ENCODE measurements around the gene DENND1B. TPM values are rescaled to one million over a fixed set of nuclear protein-coding genes. Genes with fewer than 3 reads are reported as not detected.

The DENND1B gene
- total and polyA plus RNA-seq, 2 experiments from 2014 or later = 9.2 to 21.3 TPM

DNA sequence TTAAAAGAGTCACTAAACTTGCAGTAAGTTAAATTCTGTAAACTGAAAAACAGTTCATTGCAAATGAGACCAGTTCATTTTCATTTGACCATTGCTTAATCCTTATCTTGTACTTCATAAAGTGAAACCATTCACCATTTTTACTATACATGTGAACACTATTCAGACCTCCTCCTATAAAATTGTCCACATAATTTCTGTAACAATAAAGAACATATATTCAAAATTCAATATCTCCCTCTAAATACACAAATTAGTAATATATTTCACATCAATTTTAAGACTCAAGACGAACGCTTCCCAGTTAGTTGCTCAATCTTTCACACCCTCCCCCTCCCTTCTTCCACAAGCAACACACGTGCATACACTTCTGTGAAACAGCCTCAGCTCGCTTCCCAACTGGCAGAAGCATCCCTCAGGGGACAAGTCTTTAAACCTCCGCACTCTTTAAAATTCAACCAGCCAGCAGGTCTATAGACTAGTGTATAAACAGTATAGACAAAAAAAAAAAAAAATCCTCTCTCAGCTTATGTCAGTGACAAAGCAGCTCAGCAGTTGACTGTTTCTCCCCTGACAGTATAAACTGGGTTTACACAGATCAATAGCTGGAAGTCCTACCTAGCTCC is 99.6 kb downstream of the DENND1B start:
- 0 to 3% methylated on average over 5 of the region's 5 CpGs for WGBS, 2 experiments (ENCODE audit: low coverage in 1 of 2, low lambda C conversion rate in 2 of 2, missing lambda C conversion rate in 2 of 2)
- Histone ChIP-seq H3K36me3 (ENCODE audit: low read depth) (no peaks in the 10 kb centered on the region), H3K27ac (no peak overlapping the region), H3K9me2 (ENCODE audit: insufficient read depth) (no peaks in the 10 kb centered on the region), H2AFZ (peak overlapping the region; percentile 74), H4K20me1 (ENCODE audit: insufficient read depth) (no peaks in the 10 kb centered on the region), H3F3A (ENCODE audit: insufficient read depth) (no peaks in the 10 kb centered on the region), H3K4me1 (ENCODE audit: insufficient read depth) (peaks cover 19% of the 10 kb centered on the region), H3K79me2 (ENCODE audit: insufficient read depth) (peaks cover 5% of the 10 kb centered on the region; the same call in 1 of the 2 replicates), H3K4me3 (peak overlapping the region; percentile 74), H3K4me2 (ENCODE audit: unreplicated experiment) (peak overlapping the region; percentile 94), H3K9ac (peak overlapping the region; percentile 57), H3K9me3 (ENCODE audit: low read depth) (no peaks in the 10 kb centered on the region), H3K27me3 (replicated peaks; ENCODE audit: insufficient read depth) (no peaks in the 10 kb centered on the region)
- no peak for TF ChIP-seq EZH2 (IDR thresholded peaks at IDR 0.05; ENCODE audit: insufficient read depth, poor library complexity, severe bottlenecking)
- TF ChIP-seq EZH2phosphoT487 (IDR thresholded peaks at IDR 0.05; ENCODE audit: insufficient read depth, low read depth) = no peak
- peak; percentile 52 for DNase-seq
- in situ Hi-C loops (cut with MboI) = no loop called here

DNA sequence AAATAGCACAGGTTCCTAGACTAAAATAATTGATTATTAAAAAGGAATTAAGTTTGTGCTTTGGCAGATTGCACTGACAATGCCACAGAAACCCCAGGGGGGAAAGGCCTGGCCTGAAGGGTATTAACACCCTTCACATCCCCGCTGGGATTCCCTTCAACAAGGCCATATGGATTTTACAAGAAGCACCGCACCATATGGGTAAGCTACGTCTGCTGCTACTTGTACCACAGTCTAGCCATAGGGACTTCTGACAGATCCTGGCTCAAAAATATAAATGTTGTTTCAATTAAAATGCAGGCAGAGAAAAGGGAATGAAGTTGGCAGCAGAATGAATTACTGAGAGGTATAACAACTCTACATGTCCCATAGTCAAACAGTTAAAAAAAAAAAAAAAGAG is 101.0 kb downstream of the DENND1B start:
- Histone ChIP-seq H3K9me3 (ENCODE audit: low read depth) (no peaks in the 10 kb centered on the region), H3K36me3 (ENCODE audit: low read depth) (no peaks in the 10 kb centered on the region), H3K27me3 (replicated peaks; ENCODE audit: insufficient read depth) (no peaks in the 10 kb centered on the region), H4K20me1 (ENCODE audit: insufficient read depth) (no peaks in the 10 kb centered on the region), H2AFZ (no peak overlapping the region), H3K4me1 (ENCODE audit: insufficient read depth) (peaks cover 19% of the 10 kb centered on the region), H3K9ac (no peak overlapping the region), H3F3A (ENCODE audit: insufficient read depth) (no peaks in the 10 kb centered on the region), H3K79me2 (ENCODE audit: insufficient read depth) (peaks cover 5% of the 10 kb centered on the region; the same call in 1 of the 2 replicates), H3K4me2 (ENCODE audit: unreplicated experiment) (peak overlapping the region; percentile 94), H3K9me2 (ENCODE audit: insufficient read depth) (no peaks in the 10 kb centered on the region), H3K4me3 (no peak overlapping the region), H3K27ac (no peak overlapping the region)
- WGBS, 2 experiments (ENCODE audit: low coverage in 1 of 2, low lambda C conversion rate in 2 of 2, missing lambda C conversion rate in 2 of 2) = 53 to 60% methylated on average over 3 of the region's 3 CpGs
- TF ChIP-seq EZH2phosphoT487 (IDR thresholded peaks at IDR 0.05; ENCODE audit: insufficient read depth, low read depth) (no peak), EZH2 (IDR thresholded peaks at IDR 0.05; ENCODE audit: insufficient read depth, poor library complexity, severe bottlenecking) (no peak)
- in situ Hi-C loops (cut with MboI) = no loop called here
- no peak for DNase-seq

DNA sequence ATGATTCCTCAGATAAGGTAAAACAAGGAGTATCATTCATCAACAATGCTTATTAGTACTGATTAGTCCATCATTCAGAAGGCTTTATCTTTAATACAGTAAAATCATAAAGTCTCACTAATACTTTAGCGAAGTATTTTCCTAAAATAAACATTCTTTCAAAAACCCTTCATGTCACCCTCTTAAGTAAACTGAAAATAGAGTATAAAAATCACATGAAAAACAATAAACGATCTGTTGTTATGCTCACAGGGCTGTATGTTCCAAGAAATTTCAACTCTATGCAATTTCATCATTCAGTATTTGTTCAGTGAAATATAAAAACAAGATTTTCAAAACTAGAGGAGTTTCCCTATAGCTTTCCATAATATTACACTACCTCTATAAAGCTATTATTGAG is 102.0 kb downstream of the DENND1B start:
- H3K79me2 ChIP-seq (ENCODE audit: insufficient read depth) = peaks cover 5% of the 10 kb centered on the region; the same call in 1 of the 2 replicates
- H2AFZ ChIP-seq = no peak overlapping the region
- no peaks in the 10 kb centered on the region for H3K27me3 ChIP-seq (replicated peaks; ENCODE audit: insufficient read depth)
- in situ Hi-C loops (cut with MboI) = no loop called here
- H3K9ac ChIP-seq = no peak overlapping the region
- H3K4me1 ChIP-seq (ENCODE audit: insufficient read depth) = peaks cover 19% of the 10 kb centered on the region
- DNase-seq = no peak
- H3K9me2 ChIP-seq (ENCODE audit: insufficient read depth) = no peaks in the 10 kb centered on the region
- H3K4me2 ChIP-seq (ENCODE audit: unreplicated experiment) = no peak overlapping the region
- no peak for TF ChIP-seq EZH2 (IDR thresholded peaks at IDR 0.05; ENCODE audit: insufficient read depth, poor library complexity, severe bottlenecking)
- no peak for TF ChIP-seq EZH2phosphoT487 (IDR thresholded peaks at IDR 0.05; ENCODE audit: insufficient read depth, low read depth)
- 93 to 100% methylated on average over 2 of the region's 2 CpGs for WGBS, 2 experiments (ENCODE audit: low coverage in 1 of 2, low lambda C conversion rate in 2 of 2, missing lambda C conversion rate in 2 of 2)
- H3K4me3 ChIP-seq = no peak overlapping the region
- no peaks in the 10 kb centered on the region for H3F3A ChIP-seq (ENCODE audit: insufficient read depth)
- H3K9me3 ChIP-seq (ENCODE audit: low read depth) = no peaks in the 10 kb centered on the region
- H3K27ac ChIP-seq = no peak overlapping the region
- H4K20me1 ChIP-seq (ENCODE audit: insufficient read depth) = no peaks in the 10 kb centered on the region
- no peaks in the 10 kb centered on the region for H3K36me3 ChIP-seq (ENCODE audit: low read depth)

DNA sequence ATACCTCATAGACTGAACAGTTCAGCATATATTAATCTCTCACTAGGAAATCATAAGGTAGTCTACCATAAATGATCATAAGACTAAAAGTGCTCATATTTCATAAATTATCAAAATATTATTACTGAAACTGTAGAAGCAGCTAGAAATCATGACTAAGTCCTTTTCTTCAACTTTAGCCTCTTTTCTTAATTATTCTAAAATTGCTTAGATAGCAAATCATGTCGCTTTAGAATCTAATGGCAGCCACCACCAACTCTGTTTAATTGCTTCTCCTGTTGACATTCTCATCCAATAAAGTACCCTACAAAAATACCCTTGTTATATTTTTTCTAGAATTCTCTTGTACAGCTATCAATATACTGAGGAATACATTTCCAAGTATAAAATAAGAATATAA is 102.9 kb downstream of the DENND1B start:
- Histone ChIP-seq H3F3A (ENCODE audit: insufficient read depth) (no peaks in the 10 kb centered on the region), H3K36me3 (ENCODE audit: low read depth) (no peaks in the 10 kb centered on the region), H3K4me3 (no peak overlapping the region), H3K9me3 (ENCODE audit: low read depth) (no peaks in the 10 kb centered on the region), H3K79me2 (ENCODE audit: insufficient read depth) (peaks cover 5% of the 10 kb centered on the region; the same call in 1 of the 2 replicates), H3K27ac (no peak overlapping the region), H3K9ac (no peak overlapping the region), H3K4me1 (ENCODE audit: insufficient read depth) (peaks cover 19% of the 10 kb centered on the region), H4K20me1 (ENCODE audit: insufficient read depth) (no peaks in the 10 kb centered on the region), H3K4me2 (ENCODE audit: unreplicated experiment) (no peak overlapping the region), H3K9me2 (ENCODE audit: insufficient read depth) (no peaks in the 10 kb centered on the region), H3K27me3 (replicated peaks; ENCODE audit: insufficient read depth) (no peaks in the 10 kb centered on the region), H2AFZ (no peak overlapping the region)
- TF ChIP-seq EZH2 (IDR thresholded peaks at IDR 0.05; ENCODE audit: insufficient read depth, poor library complexity, severe bottlenecking) (no peak), EZH2phosphoT487 (IDR thresholded peaks at IDR 0.05; ENCODE audit: insufficient read depth, low read depth) (no peak)
- in situ Hi-C loops (cut with MboI) = no loop called here
- DNase-seq = no peak
- WGBS, 2 experiments (ENCODE audit: low coverage in 1 of 2, low lambda C conversion rate in 2 of 2, missing lambda C conversion rate in 2 of 2) = 100% methylated on average over 1 of the region's 1 CpG
